Immature natural killer cell (primary cell): ENCODE measurements around the gene LTO1. TPM values are rescaled to one million over a fixed set of nuclear protein-coding genes. Genes with fewer than 3 reads are reported as not detected.

Experiments used
- DNase-seq, 3 donors: peaks; one replicate each; pipeline ENCODE4 v3.0.0; 2022; ENCODE audit warnings: mixed read lengths in 1 of 3
- H3K27ac Mint-ChIP-seq, 6 donors: one replicate each; pipeline ENCODE4 v1.8.0; 2020; ENCODE audit warnings: mixed read lengths in 6 of 6, mild to moderate bottlenecking in 5 of 6, inconsistent platforms in 4 of 6, moderate library complexity in 3 of 6
- H3K27me3 Mint-ChIP-seq, 3 donors: one replicate each; pipeline ENCODE4 v1.8.0; 2020 to 2021; ENCODE audit warnings: low read depth in 3 of 3, mild to moderate bottlenecking in 3 of 3, mixed read lengths in 3 of 3, moderate library complexity in 3 of 3, inconsistent platforms in 1 of 3
- H3K36me3 Mint-ChIP-seq, 3 donors: one replicate each; pipeline ENCODE4 v1.8.0; 2020; ENCODE audit warnings: mixed read lengths in 3 of 3, inconsistent platforms in 2 of 3, mild to moderate bottlenecking in 2 of 3
- H3K4me1 Mint-ChIP-seq, 2 donors: one replicate each; pipeline ENCODE4 v1.8.0; 2020; ENCODE audit warnings: inconsistent platforms in 2 of 2, mild to moderate bottlenecking in 2 of 2, mixed read lengths in 2 of 2, moderate library complexity in 1 of 2
- H3K4me3 Mint-ChIP-seq, 5 donors: one replicate each; pipeline ENCODE4 v1.8.0; 2020; ENCODE audit warnings: mild to moderate bottlenecking in 5 of 5, mixed read lengths in 5 of 5, inconsistent platforms in 3 of 5, moderate library complexity in 3 of 5
- H3K9me3 Mint-ChIP-seq, 6 donors: one replicate each; pipeline ENCODE4 v1.8.0; 2020; ENCODE audit warnings: mild to moderate bottlenecking in 6 of 6, mixed read lengths in 6 of 6, inconsistent platforms in 4 of 6, moderate library complexity in 3 of 6
- polyA plus RNA-seq, 3 donors: library from polyadenylated mRNA; unstranded; fragments of 300-500 nt; fragmentation: Illumina TruSeq; gene quantifications; one replicate each; pipeline ENCODE4 v1.2.3, GENCODE V29; 2021

LTO1 gene
- polyA plus RNA-seq, 3 donors from 2014 or later = 7.2 to 13.1 (median 12.3) TPM

DNA sequence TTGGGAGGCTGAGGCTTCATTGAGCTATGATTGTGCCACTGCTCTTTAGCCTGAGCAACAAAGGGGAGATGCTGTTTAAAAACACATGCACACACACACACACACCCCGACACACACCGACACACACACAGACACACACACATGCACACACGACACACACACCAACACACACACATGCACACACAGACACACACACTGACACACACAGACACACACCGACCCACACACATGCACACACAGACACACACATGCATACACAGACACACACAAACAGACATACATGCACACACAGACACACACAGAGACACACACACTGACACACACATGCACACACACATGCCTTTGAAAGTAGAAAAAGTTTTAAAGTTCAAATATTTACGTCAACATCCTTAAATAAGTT lies 5.5 kb upstream of the LTO1 start:
- Mint-ChIP-seq H3K27ac (no peak overlapping the region), H3K9me3 (no peaks in the 10 kb centered on the region), H3K4me1 (peaks cover 3 to 5% of the 10 kb centered on the region in 2 donors), H3K36me3 (no peaks in the 10 kb centered on the region), H3K4me3 (no peak overlapping the region), H3K27me3 (peaks cover 2 to 4% (median 3%) of the 10 kb centered on the region in 3 donors)
- no peak for DNase-seq

DNA sequence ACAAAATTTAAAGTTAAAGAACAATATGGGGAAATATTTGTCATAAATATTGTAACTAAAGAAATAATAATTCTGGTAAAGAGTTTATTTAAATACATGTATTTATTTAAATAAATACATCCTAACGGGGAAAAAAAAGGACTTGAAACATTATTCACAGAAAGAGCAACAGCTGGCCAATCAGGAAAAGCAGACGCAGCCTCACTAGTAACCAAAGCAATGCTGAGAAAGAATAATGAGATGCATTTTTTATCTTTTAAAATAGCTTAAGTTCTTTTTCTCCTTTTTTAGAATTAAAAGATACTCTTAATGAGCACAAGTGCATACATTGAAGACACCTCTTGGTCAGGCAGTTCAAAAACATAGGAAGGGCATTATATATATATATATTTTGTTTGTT lies 2.6 kb upstream of the LTO1 start:
- no peak overlapping the region for H3K4me3 Mint-ChIP-seq
- peaks cover 4 to 11% (median 8%) of the 10 kb centered on the region in 3 donors for H3K27me3 Mint-ChIP-seq
- no peak overlapping the region for H3K27ac Mint-ChIP-seq
- no peak for DNase-seq
- H3K36me3 Mint-ChIP-seq = no peaks in the 10 kb centered on the region
- peaks cover 24 to 25% of the 10 kb centered on the region in 2 donors for H3K4me1 Mint-ChIP-seq
- H3K9me3 Mint-ChIP-seq = no peaks in the 10 kb centered on the region

DNA sequence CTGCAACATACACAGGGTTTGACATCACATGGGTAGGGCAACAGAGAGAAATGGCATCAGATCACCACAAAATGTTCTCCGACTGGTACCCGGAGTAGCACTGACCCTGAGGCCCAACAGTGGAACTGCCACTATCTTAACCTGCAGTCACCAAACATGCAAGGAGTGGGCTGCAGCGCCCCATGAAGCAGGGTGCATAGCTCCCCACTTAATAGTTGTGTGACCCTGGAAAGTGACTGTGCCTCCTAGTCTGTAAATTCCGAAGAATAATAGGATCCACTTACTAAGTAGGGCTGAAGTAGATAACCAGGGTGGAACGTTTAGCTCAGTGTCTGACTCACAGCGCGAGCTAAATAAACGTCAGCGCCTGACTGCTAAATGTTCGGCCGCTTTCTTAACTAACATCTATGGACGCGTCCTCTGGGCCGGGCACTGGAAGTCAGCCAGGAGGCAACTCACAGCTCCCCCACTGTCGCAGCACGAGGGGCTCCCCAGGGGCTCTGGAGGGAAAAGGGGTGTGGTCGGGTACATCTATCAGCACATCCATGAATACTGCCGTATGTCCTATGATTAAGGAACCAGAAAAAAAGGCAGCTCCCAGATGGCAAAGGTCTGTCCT lies 777 bp downstream of the LTO1 start:
- Mint-ChIP-seq H3K9me3 (no peaks in the 10 kb centered on the region), H3K27me3 (peaks cover 4 to 10% (median 8%) of the 10 kb centered on the region in 3 donors), H3K4me1 (peaks cover 40 to 44% of the 10 kb centered on the region in 2 donors), H3K36me3 (peaks cover 0 to 4% (median 4%) of the 10 kb centered on the region in 3 donors), H3K4me3 (peak overlapping the region; percentile 83 to 97 (median 93)), H3K27ac (peak overlapping the region; percentile 78 to 95 (median 88))
- DNase-seq = no peak

DNA sequence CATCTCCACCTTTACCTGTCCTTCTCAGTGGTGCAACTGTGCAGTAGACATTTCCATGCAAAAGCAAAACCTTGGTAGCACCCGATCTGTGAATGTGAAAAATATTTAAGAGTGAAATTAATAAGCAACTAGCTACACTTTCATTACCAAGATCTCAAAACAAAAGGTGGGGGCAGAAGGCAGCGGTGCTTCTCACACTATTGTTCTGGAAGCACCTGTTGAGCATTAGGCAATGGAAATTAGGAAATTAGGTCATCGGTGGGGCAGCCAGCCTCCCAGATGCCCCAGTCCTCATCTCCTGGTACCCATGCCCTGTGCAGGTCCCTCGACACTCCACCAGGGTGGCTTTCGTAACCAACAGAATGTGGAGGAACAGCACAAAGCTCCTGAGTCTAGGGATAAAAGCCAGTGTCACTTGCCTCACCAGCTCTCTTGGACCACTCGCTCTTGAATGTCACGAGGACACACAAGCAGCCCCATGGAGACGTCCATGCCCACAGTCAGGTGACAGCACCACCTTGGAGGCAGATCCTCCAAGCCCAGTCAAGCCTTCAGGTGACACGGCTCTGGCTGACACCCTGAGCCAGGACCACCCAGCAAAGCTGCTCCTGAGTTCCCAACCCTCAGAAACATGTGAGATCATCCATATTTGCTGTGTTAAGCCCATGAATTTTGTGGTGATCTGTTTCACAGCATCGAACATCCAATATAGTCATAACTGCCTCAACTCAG lies 3.3 kb downstream of the LTO1 start:
- no peak for DNase-seq
- Mint-ChIP-seq H3K27ac (peak overlapping the region in 1 of 6 donors; percentile 7), H3K27me3 (peaks cover 4 to 10% (median 9%) of the 10 kb centered on the region in 3 donors), H3K36me3 (peaks cover 3 to 7% (median 4%) of the 10 kb centered on the region in 3 donors), H3K4me1 (peaks cover 40 to 44% of the 10 kb centered on the region in 2 donors), H3K9me3 (no peaks in the 10 kb centered on the region), H3K4me3 (peak overlapping the region in 2 of 5 donors; percentile 31 to 49)

GRCh38 chr11:69670158-69670845 lies 4.9 kb downstream of the LTO1 start:
- DNase-seq = peak; percentile 34 to 47 (median 35)
- peaks cover 5 to 7% (median 6%) of the 10 kb centered on the region in 3 donors for H3K27me3 Mint-ChIP-seq
- peak overlapping the region in 2 of 6 donors; percentile 22 to 23 for H3K27ac Mint-ChIP-seq
- peak overlapping the region in 1 of 5 donors; percentile 14 for H3K4me3 Mint-ChIP-seq
- H3K9me3 Mint-ChIP-seq = no peaks in the 10 kb centered on the region
- H3K4me1 Mint-ChIP-seq = peaks cover 38 to 41% of the 10 kb centered on the region in 2 donors
- H3K36me3 Mint-ChIP-seq = peaks cover 3 to 7% (median 4%) of the 10 kb centered on the region in 3 donors

DNA sequence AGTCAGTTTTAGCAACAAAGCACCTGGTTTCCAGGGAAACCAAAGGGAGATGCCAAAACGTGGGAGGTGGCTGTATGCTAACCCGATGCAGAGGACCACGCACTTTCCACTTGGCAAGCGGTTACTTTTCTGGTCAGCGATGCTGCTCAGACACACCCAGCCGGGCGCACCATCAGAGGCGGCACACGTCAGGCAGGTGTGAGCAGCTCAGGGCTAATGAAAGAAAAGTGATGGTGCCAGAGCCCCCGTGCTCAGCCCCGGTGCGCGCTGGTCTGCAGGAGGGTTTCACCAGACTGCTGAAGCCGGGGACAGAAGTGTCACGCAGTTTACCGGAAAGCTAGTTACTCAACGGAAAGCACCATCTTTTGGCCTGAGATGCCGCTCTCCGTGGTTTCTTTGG lies 5.7 kb downstream of the LTO1 start:
- Mint-ChIP-seq H3K9me3 (no peaks in the 10 kb centered on the region), H3K4me1 (peaks cover 31 to 35% of the 10 kb centered on the region in 2 donors), H3K36me3 (peaks cover 3 to 9% (median 7%) of the 10 kb centered on the region in 3 donors), H3K27me3 (peaks cover 0 to 3% (median 2%) of the 10 kb centered on the region in 3 donors), H3K27ac (no peak overlapping the region), H3K4me3 (no peak overlapping the region)
- no peak for DNase-seq

- DNase-seq = no peak
- Mint-ChIP-seq H3K36me3 (peaks cover 7 to 14% (median 9%) of the 10 kb centered on the region in 3 donors), H3K4me3 (no peak overlapping the region)
Measured at GRCh38 chr11:69667619-69668604, 7.2 kb downstream of the LTO1 start.

GRCh38 chr11:69666752-69667536 lies 8.2 kb downstream of the LTO1 start:
- H3K36me3 Mint-ChIP-seq = peaks cover 7 to 14% (median 9%) of the 10 kb centered on the region in 3 donors

More at GRCh38 chr11:69667619-69668604, 7.2 kb downstream of the LTO1 start:
- Mint-ChIP-seq H3K27me3 (peaks cover 0 to 3% (median 2%) of the 10 kb centered on the region in 3 donors), H3K9me3 (no peaks in the 10 kb centered on the region), H3K27ac (no peak overlapping the region), H3K4me1 (peaks cover 16 to 21% of the 10 kb centered on the region in 2 donors)

DNA sequence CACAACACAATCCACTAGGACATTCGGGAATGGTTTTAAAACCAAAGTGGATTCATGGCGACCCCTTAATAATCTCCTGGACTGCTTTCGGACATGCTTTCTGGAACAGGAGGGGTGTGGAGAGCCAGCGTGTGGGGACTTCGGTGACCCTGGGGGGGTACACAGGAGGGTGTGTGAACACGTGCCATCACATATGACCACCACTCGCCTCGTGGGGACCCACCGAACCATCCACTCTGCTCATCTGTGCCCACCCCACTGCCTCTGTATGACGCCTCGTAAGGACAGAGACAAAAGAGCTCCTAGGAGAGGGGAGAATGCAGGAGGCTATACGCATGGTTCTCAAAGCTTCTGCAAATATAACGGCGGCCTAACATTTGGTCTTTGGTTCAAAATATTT lies 8.9 kb downstream of the LTO1 start:
- H3K36me3 Mint-ChIP-seq = peaks cover 7 to 10% (median 9%) of the 10 kb centered on the region in 3 donors
- no peak overlapping the region for H3K4me3 Mint-ChIP-seq
- H3K27me3 Mint-ChIP-seq = peaks cover 0 to 3% (median 2%) of the 10 kb centered on the region in 3 donors
- DNase-seq = no peak
- peaks cover 7 to 9% of the 10 kb centered on the region in 2 donors for H3K4me1 Mint-ChIP-seq
- no peaks in the 10 kb centered on the region for H3K9me3 Mint-ChIP-seq
- H3K27ac Mint-ChIP-seq = no peak overlapping the region

More at GRCh38 chr11:69666752-69667536, 8.2 kb downstream of the LTO1 start:
- no peaks in the 10 kb centered on the region for H3K9me3 Mint-ChIP-seq
- peaks cover 0 to 3% (median 2%) of the 10 kb centered on the region in 3 donors for H3K27me3 Mint-ChIP-seq
- no peak overlapping the region for H3K4me3 Mint-ChIP-seq
- peaks cover 9 to 13% of the 10 kb centered on the region in 2 donors for H3K4me1 Mint-ChIP-seq
- no peak overlapping the region for H3K27ac Mint-ChIP-seq
- no peak for DNase-seq

- DNase-seq = no peak
- peaks cover 7 to 10% (median 9%) of the 10 kb centered on the region in 3 donors for H3K36me3 Mint-ChIP-seq
- H3K27ac Mint-ChIP-seq = no peak overlapping the region
- H3K4me3 Mint-ChIP-seq = no peak overlapping the region
- H3K27me3 Mint-ChIP-seq = peaks cover 0 to 3% (median 2%) of the 10 kb centered on the region in 3 donors
- peaks cover 7 to 9% of the 10 kb centered on the region in 2 donors for H3K4me1 Mint-ChIP-seq
- no peaks in the 10 kb centered on the region for H3K9me3 Mint-ChIP-seq
Measured at GRCh38 chr11:69665669-69666068, 9.5 kb downstream of the LTO1 start.

- Mint-ChIP-seq H3K4me1 (peaks cover 0 to 2% of the 10 kb centered on the region in 2 donors), H3K36me3 (peaks cover 5 to 10% (median 7%) of the 10 kb centered on the region in 3 donors), H3K27ac (no peak overlapping the region), H3K9me3 (no peaks in the 10 kb centered on the region), H3K4me3 (no peak overlapping the region), H3K27me3 (peaks cover 0 to 3% (median 2%) of the 10 kb centered on the region in 3 donors)
- DNase-seq = no peak
Measured at GRCh38 chr11:69664901-69665300, 10.3 kb downstream of the LTO1 start.

- H3K27ac Mint-ChIP-seq = no peak overlapping the region
- no peak for DNase-seq
- H3K9me3 Mint-ChIP-seq = no peaks in the 10 kb centered on the region
- no peak overlapping the region for H3K4me3 Mint-ChIP-seq
- peaks cover 0 to 3% (median 2%) of the 10 kb centered on the region in 3 donors for H3K27me3 Mint-ChIP-seq
- H3K36me3 Mint-ChIP-seq = peaks cover 5 to 10% (median 7%) of the 10 kb centered on the region in 3 donors
- no peaks in the 10 kb centered on the region for H3K4me1 Mint-ChIP-seq
Measured at GRCh38 chr11:69664103-69664775, 10.9 kb downstream of the LTO1 start.
